ENCODE measurements around the gene JMJD6. TPM values are rescaled to one million over a fixed set of nuclear protein-coding genes. Genes with fewer than 3 reads are reported as not detected.
"Not testable (repeated sequence)": the region's sequence is repeated elsewhere in the genome, so short reads cannot be mapped to it uniquely, and the experiment has no call there.

JMJD6 gene
- total RNA-seq, 2 experiments from 2014 or later = 72.2 to 76.2 TPM

GRCh38 chr17:76709077-76709950 is 17.1 kb downstream of the JMJD6 start:
- ChIA-PET POLR2A (interaction anchor here (0.5 kb wide), 1 partner anchor 181 kb away, joined by 3 read pairs; no protein-coding TSS in a partner anchor), CTCF (interaction anchor here (1.0 to 1.5 kb wide), 4 partner anchors 28 to 186 kb away, joined by 3 to 5 read pairs (median 3); no protein-coding TSS in a partner anchor)

GRCh38 chr17:76707985-76708807 is 18.2 kb downstream of the JMJD6 start:
- POLR2A ChIA-PET = interaction anchor here (0.6 kb wide), 1 partner anchor 44 kb away, joined by 3 read pairs; no protein-coding TSS in a partner anchor
- CTCF ChIA-PET = interaction anchor here (1.0 to 1.5 kb wide), 3 partner anchors 27 to 84 kb away, joined by 3 to 5 read pairs (median 3); no protein-coding TSS in a partner anchor

DNA sequence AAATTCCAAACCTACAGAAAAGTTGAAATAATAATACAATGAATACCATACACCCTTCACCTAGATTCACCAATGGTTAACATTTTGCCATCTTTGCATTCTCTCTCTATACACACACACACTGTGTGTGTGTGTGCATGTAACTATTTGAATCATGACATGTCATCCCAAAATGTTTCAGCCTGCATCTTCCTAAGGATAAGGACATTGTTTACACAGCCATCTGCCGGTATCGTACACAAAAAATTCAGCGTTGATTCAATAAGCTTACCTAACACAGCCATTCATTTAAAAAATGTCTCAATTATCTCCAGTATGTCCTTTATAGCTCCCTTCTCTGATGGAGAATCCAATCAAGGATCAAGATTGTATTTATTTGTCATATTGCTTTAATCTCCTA is 19.6 kb downstream of the JMJD6 start:
- ChIA-PET CTCF (interaction anchor here (0.7 kb wide), 1 partner anchor 886 kb away, joined by 4 read pairs; no protein-coding TSS in a partner anchor), POLR2A (no interaction called here)

- POLR2A ChIA-PET = interaction anchor here (0.5 kb wide), 1 partner anchor 42 kb away, joined by 5 read pairs; no protein-coding TSS in a partner anchor
- CTCF ChIA-PET = interaction anchor here (1.0 kb wide), 1 partner anchor 23 kb away, joined by 3 read pairs; no protein-coding TSS in a partner anchor
Observed at GRCh38 chr17:76704805-76705204, 21.6 kb downstream of the JMJD6 start.

GRCh38 chr17:76702941-76703637 is 23.3 kb downstream of the JMJD6 start:
- ChIA-PET POLR2A (no interaction called here), CTCF (no interaction called here)

DNA sequence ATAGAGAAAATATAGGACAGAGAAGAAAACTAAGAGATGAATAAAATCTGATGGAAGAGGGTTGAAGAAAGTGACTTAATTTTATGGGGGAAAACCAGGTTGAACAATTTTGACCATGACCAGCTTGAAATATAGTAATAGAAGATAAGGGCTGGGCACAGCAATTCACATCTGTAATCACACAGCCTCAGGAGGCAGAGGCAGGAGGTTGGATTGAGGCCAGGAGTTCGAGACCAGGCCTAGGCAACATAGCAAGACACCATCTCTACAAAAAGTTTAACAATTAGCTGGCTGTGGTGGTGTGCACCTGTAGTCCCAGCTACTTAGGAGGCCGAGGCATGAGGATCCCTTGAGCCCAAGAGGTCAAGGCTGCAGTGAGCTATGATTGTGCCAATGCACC is 24.3 kb downstream of the JMJD6 start:
- ChIA-PET CTCF (interaction anchor here (0.6 to 1.0 kb wide), 3 partner anchors 12 to 20 kb away, joined by 3 to 4 read pairs (median 3); no protein-coding TSS in a partner anchor), POLR2A (no interaction called here)

DNA sequence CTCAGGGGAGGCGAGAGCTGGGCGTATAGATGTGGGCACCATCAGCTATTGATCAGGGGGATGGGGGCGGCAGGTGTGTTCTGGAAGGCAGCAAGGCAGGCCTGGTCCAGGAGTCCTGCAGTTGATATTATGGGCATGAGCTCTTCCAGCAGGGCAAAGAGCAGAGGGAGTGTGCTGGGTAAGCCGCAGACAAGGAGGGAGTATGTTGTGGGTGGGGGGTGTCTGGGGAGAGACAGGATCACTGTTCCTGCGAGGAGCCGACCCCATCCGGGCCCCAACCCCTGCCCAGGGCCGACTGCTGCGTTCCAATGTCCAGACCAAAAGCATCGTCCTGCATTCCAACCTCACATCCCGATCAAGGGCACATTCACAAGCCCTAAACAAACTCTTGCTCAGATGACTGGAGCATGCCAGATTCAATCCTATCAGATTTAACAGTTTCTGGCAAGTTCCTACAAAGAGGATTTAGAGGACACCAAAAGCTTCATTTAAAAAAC is 24.9 kb downstream of the JMJD6 start:
- POLR2A ChIA-PET = no interaction called here

DNA sequence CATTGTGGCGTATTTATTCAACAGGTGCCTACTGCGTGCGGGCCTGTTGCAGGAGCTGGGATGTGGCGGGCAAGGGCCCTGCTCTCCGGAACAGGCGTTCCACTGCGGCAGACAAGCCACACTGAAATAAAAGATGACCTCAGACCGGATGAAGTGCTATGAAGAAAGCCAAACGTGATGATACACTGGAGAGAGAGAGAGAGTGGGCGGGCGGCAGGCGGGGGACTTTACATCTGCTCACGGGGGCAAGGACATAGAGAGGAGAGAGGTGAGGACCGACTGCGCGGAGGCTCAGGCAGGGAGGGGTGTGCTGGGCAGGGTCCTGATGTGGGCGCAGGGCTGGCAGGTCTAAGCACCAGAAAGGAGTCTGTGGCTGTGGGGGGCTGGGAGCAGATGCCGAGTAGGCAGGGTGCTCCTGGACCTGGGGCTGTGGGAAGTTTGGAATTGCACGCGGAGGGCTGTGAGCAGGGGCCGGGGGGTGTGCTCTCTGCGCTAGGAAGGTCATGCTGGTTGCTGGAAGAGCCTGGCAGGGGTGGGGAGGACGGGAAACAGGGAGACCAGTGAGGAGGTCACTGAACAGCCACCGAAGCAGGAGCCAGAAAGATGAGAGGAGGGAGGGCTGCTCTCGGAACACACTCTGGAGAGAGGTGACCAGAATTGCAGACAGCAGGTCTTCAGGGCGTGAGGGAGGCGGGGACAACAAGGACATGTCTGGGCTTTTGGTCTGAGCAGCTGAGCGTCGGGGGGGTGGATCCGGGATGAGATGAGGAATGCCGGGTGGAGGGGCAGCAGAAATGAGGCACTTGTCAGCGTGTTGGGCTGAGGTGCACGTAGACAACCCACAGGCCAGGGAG is 25.6 kb downstream of the JMJD6 start:
- POLR2A ChIA-PET = no interaction called here
- CTCF ChIA-PET = interaction anchor here (1.0 kb wide), 1 partner anchor 14 kb away, joined by 3 read pairs; no protein-coding TSS in a partner anchor

More for the DNA sequence above, 24.9 kb downstream of the JMJD6 start:
- CTCF ChIA-PET = interaction anchor here (0.6 to 1.0 kb wide), 3 partner anchors 11 to 20 kb away, joined by 3 to 4 read pairs (median 3); no protein-coding TSS in a partner anchor

GRCh38 chr17:76700270-76700616 is 26.2 kb downstream of the JMJD6 start:
- POLR2A ChIA-PET = no interaction called here
- CTCF ChIA-PET = no interaction called here

DNA sequence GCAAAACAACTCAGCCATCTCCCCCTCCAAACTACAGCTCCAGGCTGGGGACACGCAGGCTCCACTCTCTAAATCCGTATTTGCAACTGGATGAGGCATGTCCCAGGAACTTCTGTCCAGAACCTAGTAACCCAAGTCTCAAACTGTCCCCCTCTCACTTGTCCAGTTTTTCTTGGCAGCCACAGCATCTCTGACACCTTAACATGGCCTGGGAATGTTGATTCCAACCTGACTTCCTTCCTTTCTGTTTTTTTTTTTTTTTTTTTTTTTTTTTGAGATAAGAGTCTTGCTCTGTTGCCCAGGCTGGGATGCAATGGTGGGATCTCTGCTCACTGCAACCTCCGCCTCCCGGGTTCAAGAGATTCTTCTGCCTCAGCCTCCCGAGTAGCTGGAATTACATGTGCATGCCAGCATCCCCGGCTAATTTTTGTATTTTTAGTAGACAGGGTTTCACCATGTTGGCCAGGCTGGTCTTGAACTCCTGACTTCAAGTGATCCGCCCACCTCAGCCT is 27.9 kb downstream of the JMJD6 start:
- CTCF ChIA-PET = interaction anchor here (0.6 to 1.6 kb wide), 2 partner anchors 8 to 24 kb away, joined by 3 read pairs; no protein-coding TSS in a partner anchor
- POLR2A ChIA-PET = not testable (repeated sequence)

DNA sequence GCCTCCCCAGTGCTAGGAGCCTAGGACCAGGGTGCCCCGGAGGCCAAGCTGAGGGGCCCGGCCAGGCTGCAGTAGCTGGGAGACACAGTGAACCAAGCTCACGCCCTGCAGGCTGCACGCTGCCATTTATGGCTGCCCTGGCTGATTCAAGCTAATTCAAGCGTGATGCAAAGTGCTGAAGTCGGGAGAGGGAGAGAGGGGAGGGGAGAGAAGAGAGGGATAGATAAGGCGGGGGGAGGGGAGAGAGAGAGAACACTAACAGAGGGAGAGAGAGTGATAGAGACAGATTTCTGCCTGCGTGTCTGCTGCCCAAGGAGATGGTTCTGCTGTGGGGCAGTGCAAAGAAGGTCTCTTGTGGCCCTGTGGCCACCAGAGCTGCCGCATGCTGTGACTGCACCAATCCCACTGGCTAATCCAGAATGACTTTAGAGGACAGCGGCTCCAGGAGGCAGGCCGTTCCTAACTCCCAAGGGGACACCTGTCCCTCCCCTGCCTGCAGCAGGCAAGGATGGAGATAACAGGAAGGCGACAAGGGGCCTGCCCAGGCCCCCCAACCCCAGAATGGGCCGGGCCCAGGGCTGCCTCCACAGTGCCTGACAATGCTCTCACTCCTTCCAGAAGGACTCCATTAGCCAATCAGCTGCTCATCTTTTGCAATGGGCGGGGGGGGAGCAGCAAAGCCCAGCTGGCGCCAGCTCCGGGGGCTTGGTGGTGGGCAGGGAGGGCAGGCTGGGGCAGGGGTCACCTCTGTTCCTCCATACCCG is 28.5 kb downstream of the JMJD6 start:
- CTCF ChIA-PET = interaction anchor here (1.6 kb wide), 1 partner anchor 25 kb away, joined by 3 read pairs; no protein-coding TSS in a partner anchor
- POLR2A ChIA-PET = interaction anchor here (0.6 kb wide), 1 partner anchor 141 kb away, joined by 4 read pairs; no protein-coding TSS in a partner anchor

DNA sequence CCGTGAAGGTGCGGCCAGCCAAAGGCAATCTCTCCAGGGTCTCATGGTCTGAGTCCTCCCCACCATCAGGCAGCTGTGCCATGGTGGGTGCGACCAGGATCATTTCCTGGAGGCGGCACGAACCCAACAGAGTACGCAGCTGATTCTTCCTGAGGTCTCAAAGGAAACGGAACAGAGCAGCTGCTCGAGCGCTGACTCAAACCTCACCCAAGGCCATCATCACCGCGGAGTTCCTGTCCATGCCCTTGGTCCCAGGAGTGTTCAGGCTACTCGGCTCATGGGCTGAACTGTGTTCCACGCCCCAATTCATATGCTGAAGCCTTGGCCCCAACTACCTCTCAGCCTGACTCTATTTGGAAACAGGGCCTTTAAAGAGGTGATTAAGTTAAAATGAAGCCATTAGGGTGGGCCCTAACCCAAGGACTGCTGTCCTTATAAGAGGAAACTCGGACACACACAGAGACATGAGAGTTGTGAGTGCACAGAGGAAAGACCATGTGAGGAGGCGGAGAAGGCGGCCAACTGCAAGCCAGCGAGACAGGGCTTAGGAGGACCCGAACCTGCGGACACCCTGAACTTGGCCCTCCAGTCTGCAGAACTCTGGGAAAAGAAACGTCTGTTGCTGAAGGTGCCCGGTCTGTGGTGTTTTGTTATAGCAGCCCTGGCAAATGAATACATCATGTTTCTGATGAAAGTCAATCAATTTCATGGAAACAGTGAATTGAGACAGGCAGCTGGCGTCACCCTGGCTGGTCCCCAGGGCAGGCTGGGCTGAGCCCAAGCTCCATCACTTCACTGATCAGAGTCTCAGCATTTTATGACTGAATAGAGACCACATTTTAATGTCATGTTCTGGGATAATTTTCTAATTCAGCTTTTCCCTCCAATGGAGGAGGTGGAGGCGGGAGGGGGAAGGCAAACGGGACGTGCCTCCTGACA is 29.4 kb downstream of the JMJD6 start:
- CTCF ChIA-PET = interaction anchor here (1.6 kb wide), 1 partner anchor 26 kb away, joined by 3 read pairs; no protein-coding TSS in a partner anchor
- POLR2A ChIA-PET = interaction anchor here (0.6 kb wide), 1 partner anchor 141 kb away, joined by 4 read pairs; no protein-coding TSS in a partner anchor

DNA sequence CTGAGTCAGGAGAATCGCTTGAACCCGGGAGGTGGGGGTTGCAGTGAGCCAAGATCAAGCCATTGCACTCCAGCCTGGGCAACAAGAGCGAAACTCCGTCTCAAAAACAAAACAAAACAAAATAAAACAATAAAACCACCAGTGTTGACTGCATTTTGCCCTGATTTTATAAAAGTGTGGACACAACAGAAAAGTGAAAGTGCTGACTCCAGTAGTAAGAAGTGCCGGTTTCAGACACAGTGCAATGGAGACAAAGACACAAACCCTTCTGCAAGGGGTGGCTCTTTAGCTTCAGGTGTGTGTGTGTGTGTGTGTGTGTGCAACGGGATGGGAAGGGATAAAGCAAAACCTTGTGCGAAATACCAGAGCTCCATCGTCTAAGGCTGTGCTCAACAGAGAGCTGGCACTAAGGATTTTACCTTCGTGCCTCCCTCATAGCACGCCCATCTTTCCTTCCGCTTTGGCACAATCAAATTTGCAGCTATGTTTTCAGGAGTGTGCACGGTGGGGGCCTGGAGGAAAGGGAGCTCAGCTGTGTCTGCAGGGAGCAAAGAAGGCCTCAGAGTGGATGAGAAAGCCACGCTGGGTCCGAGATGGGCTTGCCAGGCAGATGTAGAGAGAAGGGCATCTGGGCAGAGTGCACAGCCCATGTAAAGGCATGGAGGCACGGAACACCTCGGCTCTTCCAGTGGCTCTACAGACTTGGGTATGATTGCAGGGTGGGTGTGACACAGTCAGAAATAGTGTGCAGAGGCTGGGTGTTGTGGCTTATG is 31.2 kb downstream of the JMJD6 start:
- POLR2A ChIA-PET = interaction anchor here (0.7 kb wide), 1 partner anchor 174 kb away, joined by 3 read pairs; no protein-coding TSS in a partner anchor

DNA sequence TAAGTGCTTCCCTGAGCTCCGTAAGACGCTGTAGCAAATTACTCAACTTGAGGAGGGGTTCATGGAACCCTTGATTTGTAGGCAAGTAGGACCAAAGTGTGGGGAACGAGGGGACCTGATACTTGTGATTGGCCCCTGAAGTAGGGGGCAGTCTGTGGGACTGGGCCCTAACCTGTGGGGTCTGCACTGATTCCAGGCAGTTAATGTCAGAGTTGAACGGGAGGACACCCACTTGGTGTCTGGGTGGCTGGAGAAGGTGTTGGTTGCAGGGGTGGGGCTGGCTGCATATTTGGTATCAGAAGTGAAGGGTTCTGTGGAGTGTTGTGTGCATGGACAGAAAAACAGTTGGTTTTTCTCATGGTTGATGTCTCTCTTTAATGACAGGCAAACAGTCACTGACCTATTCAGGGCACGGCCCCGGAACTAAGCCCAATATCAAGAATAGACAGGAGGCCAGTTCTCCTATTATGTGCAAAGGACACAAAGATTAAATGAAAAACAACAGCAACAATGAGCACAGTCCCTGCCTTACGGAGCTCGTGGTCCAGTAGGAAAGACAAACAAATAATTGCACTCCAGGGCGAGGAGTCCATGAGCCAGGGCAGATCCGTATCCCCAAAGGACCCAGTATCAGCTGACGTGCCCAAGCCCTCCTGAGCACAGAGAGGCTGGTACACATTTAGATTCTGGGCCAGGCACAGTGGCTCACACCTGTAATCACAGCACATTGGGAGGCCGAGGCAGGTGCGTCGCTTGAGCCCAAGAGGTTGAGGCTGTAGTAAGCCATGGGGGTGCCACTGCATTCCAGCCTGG is 34.8 kb downstream of the JMJD6 start:
- POLR2A ChIA-PET = no interaction called here
- CTCF ChIA-PET = interaction anchor here (0.9 to 1.1 kb wide), 2 partner anchors 10 to 19 kb away, joined by 3 read pairs; partner anchors contain the start of gene MXRA7

More for the DNA sequence above, 31.2 kb downstream of the JMJD6 start:
- CTCF ChIA-PET = no interaction called here

Measured in activated CD8-positive, alpha-beta memory T cell treated with anti-CD3 and anti-CD28 coated beads for 36 hours (primary cell).